ENCODE measurements around the gene ASAP2.

The ASAP2 gene

DNA sequence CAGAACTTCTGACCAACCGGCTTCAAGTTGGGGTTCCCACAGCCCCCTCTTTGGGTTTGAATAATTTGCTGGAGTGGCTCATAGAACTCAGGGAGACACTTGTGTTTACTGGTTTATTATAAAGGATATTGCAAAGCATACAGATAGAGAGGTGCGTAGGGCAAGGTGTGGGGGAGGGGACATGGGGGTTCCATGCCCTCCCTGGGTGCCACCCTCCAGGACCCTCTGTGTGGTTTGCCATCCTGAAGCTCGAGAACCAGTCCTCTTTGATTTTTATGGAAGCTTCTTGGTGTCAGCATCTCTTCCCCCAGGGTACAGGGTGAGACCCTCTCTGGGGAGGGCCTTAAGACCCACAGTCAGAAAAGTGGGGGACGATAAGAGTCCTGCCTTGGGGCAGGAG lies 177.9 kb downstream of the ASAP2 start:
- Histone ChIP-seq H3K27me3 (ENCODE audit: insufficient read depth, low read length) (peaks cover 10% of the 10 kb centered on the region; the same call in 1 of the 2 replicates), H3K36me3 (ENCODE audit: insufficient read depth, low read length) (no peaks in the 10 kb centered on the region), H3K4me3 (ENCODE audit: low read depth, low read length, poor library complexity, severe bottlenecking) (no peak overlapping the region), H3K27ac (ENCODE audit: low read depth, low read length, poor library complexity, severe bottlenecking) (no peak overlapping the region), H3K9ac (ENCODE audit: low read length) (no peak overlapping the region), H4K20me1 (ENCODE audit: insufficient read depth, low read length) (no peaks in the 10 kb centered on the region), H3K4me1 (ENCODE audit: insufficient read depth, low read length, severe bottlenecking) (no peaks in the 10 kb centered on the region), H2AFZ (ENCODE audit: low read length) (no peak overlapping the region), H3K79me2 (ENCODE audit: insufficient read depth, low read length) (no peaks in the 10 kb centered on the region), H3K4me2 (ENCODE audit: low read length) (no peak overlapping the region), H3K9me3 (ENCODE audit: low read length) (no peaks in the 10 kb centered on the region), H3K9me2 (ENCODE audit: low read depth, low read length) (no peaks in the 10 kb centered on the region), H3F3A (ENCODE audit: insufficient read depth, low read length) (no peaks in the 10 kb centered on the region)
- no peak for TF ChIP-seq EZH2 (IDR thresholded peaks at IDR 0.05; ENCODE audit: borderline replicate concordance, low read length)
- no peak for TF ChIP-seq CTCF (IDR thresholded peaks at IDR 0.05; ENCODE audit: low read length)

GRCh38 chr2:9385841-9386240 lies 179.2 kb downstream of the ASAP2 start:
- Histone ChIP-seq H3K9ac (ENCODE audit: low read length) (no peak overlapping the region), H3F3A (ENCODE audit: insufficient read depth, low read length) (no peaks in the 10 kb centered on the region), H4K20me1 (ENCODE audit: insufficient read depth, low read length) (no peaks in the 10 kb centered on the region), H3K9me2 (ENCODE audit: low read depth, low read length) (no peaks in the 10 kb centered on the region), H3K36me3 (ENCODE audit: insufficient read depth, low read length) (no peaks in the 10 kb centered on the region), H3K4me2 (ENCODE audit: low read length) (no peak overlapping the region), H3K27ac (ENCODE audit: low read depth, low read length, poor library complexity, severe bottlenecking) (no peak overlapping the region), H3K4me3 (ENCODE audit: low read depth, low read length, poor library complexity, severe bottlenecking) (no peak overlapping the region), H3K4me1 (ENCODE audit: insufficient read depth, low read length, severe bottlenecking) (no peaks in the 10 kb centered on the region), H3K9me3 (ENCODE audit: low read length) (no peaks in the 10 kb centered on the region), H3K79me2 (ENCODE audit: insufficient read depth, low read length) (no peaks in the 10 kb centered on the region), H3K27me3 (ENCODE audit: insufficient read depth, low read length) (peaks cover 6% of the 10 kb centered on the region; the same call in 1 of the 2 replicates), H2AFZ (ENCODE audit: low read length) (no peak overlapping the region)
- TF ChIP-seq CTCF (IDR thresholded peaks at IDR 0.05; ENCODE audit: low read length) (no peak), EZH2 (IDR thresholded peaks at IDR 0.05; ENCODE audit: borderline replicate concordance, low read length) (no peak)

DNA sequence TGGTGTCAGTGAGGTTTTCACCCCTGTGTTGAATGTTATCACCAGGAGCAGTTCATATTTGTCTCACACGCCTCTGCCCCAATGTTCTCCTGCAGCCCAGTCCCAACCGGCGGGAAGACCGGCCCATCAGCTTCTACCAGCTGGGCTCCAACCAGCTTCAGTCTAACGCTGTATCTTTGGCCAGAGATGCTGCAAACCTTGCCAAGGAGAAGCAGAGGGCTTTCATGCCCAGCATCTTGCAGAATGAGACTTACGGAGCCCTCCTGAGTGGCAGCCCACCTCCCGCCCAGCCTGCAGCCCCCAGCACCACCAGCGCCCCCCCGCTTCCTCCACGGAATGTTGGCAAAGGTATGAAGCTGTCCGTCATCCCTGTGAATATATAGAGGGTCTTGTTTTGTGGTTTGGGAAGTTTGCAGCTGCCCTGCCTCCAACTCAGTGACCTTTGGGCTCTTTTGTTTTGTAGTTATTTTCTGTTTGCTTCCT lies 181.6 kb downstream of the ASAP2 start:
- no peaks in the 10 kb centered on the region for H3K9me2 ChIP-seq (ENCODE audit: low read depth, low read length)
- no peaks in the 10 kb centered on the region for H3K4me1 ChIP-seq (ENCODE audit: insufficient read depth, low read length, severe bottlenecking)
- no peak overlapping the region for H3K4me3 ChIP-seq (ENCODE audit: low read depth, low read length, poor library complexity, severe bottlenecking)
- H3K36me3 ChIP-seq (ENCODE audit: insufficient read depth, low read length), result no peaks in the 10 kb centered on the region
- no peak overlapping the region for H3K9ac ChIP-seq (ENCODE audit: low read length)
- H3K9me3 ChIP-seq (ENCODE audit: low read length), result no peaks in the 10 kb centered on the region
- H3F3A ChIP-seq (ENCODE audit: insufficient read depth, low read length), result no peaks in the 10 kb centered on the region
- no peak overlapping the region for H2AFZ ChIP-seq (ENCODE audit: low read length)
- H3K79me2 ChIP-seq (ENCODE audit: insufficient read depth, low read length), result no peaks in the 10 kb centered on the region
- TF ChIP-seq CTCF (IDR thresholded peaks at IDR 0.05; ENCODE audit: low read length), result no peak
- no peak for TF ChIP-seq EZH2 (IDR thresholded peaks at IDR 0.05; ENCODE audit: borderline replicate concordance, low read length)
- no peak overlapping the region for H3K4me2 ChIP-seq (ENCODE audit: low read length)
- H4K20me1 ChIP-seq (ENCODE audit: insufficient read depth, low read length), result no peaks in the 10 kb centered on the region
- H3K27me3 ChIP-seq (ENCODE audit: insufficient read depth, low read length), result no peaks in the 10 kb centered on the region; the same call in 1 of the 2 replicates
- H3K27ac ChIP-seq (ENCODE audit: low read depth, low read length, poor library complexity, severe bottlenecking), result no peak overlapping the region
